Measurements from ENCODE around the gene MRC1.

Gene MRC1

GRCh38 chr10:17795813-17796594 lies 13.1 kb upstream of the MRC1 start:
- no peak for DNase-seq

- DNase-seq = peak in 1 of 2 experiments; percentile 4
These were observed 7.6 kb upstream of the MRC1 start for GRCh38 chr10:17801507-17801906.

- no peak for DNase-seq
These were observed 6.8 kb upstream of the MRC1 start for GRCh38 chr10:17802350-17802749.

DNA sequence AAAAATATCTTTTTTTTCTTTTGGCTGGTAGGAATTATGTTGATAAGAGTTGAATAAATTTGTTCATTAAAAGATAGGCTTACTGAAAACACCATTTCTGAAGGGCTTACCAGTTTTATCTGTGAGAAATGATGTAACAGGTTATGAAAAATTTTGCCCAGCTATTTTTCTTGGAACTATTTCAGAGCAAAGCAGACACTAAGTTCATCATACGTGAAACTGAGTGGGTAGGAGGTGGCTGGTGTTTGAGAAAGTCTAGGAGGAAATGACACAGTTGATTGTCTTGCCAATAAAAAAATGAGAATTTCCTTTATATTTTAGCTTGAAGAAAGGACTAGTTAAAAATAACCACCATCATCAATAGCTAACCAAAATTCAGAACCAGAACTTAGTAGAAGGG lies 6.2 kb upstream of the MRC1 start:
- DNase-seq = no peak

- DNase-seq = no peak
These were observed 3.8 kb upstream of the MRC1 start for GRCh38 chr10:17805330-17805729.

DNA sequence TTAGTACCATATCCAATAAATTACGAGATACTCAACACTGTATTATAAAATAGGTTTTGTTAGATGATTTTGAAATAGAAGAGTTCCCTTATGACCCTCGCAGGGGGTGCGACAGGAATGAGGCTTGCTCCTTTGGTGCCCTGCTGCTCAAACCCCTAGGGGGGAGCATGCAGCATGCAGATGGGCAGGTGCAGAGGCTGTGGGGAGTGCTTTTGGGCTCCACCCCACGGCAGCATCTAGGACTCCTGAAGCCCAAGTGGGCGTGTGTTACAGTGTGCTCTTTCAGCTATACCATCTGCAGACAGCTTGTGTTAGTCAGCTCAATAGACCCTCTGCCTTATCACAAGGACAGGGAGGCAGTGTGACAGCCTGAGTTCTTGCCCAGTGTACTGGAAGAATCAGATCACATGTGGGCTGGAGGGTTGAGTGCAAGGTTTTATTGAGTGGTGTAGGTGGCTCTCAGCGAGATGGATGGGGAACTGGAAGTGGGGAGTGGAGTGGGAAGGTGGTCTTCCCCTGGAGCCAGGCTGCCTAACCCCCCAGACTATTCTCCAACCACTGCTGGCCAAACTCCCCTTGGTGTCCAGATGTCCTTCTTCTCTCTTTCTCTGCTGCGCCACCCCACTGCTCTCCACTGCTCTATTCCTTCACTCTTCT lies 3.1 kb upstream of the MRC1 start:
- peak; percentile 5 to 29 for DNase-seq

DNA sequence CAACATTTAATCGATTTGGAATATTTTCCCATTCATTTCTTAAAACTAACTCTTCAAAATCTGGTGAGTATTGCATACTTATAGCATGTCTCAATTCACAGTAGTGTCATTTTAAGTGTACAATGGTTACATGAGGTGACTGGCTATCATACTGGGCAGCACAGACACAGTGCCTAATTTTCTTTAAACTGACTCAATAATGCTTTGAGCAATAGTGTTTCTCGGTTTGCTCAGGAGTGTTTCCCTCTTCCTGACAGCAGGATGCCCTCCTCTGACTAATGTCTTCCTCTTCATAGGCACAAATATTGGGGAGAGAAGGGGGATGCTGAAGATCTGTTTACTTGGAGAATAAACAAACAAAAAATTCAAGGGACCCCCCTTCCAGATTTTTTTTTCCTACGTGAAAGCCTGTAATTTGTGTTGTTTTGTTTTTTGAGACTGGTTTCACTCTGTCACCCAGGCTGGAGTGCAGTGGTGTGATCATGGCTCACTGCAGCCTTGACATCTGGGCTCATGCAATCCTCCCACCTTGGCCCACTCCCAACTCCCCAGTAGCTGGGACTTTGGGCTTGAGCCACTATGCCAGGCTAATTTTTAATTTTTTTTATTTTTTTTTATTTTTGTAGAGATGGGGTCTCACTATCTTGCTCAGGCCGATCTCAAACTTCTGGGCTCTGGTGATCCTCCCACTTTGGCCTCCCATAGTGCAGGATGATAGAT lies 2.2 kb downstream of the MRC1 start:
- no peak for DNase-seq

DNA sequence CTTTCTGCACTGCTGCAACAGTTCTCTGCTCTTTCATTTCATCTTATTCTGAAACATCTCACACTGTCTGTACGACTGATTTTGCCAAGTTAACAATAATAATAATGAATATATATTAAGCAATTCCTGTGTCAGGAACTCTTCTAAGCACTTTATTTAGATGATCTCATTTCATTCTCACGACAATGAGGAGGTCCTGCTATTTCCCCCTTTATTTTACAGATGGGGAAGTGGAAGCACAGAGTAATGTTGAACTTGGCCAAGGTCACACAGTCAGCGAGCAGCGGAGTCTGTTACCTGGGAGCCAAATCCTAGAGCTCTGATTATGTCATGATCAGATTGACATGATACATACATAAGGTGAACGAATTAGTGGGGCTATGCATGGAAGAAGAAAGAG lies 5.8 kb downstream of the MRC1 start:
- no peak for DNase-seq

- no peak for DNase-seq
These were observed 7.1 kb downstream of the MRC1 start for GRCh38 chr10:17816199-17816598.

GRCh38 chr10:17817316-17817715 lies 8.2 kb downstream of the MRC1 start:
- no peak for DNase-seq

DNA sequence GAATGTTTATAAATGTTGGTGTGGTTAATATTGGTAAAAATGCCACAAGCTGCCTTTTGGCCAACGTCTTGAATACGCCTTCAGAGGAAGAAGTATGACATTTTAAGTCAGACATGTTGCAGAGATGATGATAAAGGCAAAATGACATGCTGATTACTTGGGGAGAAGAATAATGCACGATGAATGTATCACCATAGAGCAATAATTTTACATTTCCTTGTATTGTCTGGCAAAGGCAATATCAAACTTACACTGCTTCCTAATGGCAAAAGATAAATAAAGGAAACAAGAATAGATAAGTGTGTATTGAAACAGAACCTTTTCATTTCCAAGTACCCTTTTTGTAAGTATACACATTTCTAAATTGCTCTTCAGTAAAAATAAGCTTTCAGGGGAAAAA lies 8.6 kb downstream of the MRC1 start:
- no peak for DNase-seq

- DNase-seq = no peak
These were observed 10.7 kb downstream of the MRC1 start for GRCh38 chr10:17819836-17820235.

GRCh38 chr10:17820943-17821342 lies 11.8 kb downstream of the MRC1 start:
- DNase-seq = no peak

- no peak for DNase-seq
These were observed 12.7 kb downstream of the MRC1 start for GRCh38 chr10:17821893-17822292.

DNA sequence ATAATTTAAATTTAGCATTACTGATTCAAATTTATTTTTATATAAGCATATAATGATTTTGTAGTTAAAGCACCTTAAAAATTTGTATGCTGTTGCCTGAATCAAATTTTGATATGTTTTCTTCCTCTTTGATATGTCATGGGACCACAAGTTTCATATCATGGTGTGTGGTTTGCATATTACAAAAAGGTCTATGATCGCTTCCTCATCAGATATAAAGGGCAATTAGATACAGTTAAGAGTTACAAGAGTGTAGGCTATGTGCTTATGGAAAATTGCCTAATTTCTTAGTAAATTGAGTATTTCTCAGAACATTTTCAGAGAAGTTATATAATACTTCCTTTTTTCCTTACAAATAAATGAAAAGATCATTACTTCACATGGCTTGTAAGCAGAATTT lies 22.2 kb downstream of the MRC1 start:
- DNase-seq = no peak

DNA sequence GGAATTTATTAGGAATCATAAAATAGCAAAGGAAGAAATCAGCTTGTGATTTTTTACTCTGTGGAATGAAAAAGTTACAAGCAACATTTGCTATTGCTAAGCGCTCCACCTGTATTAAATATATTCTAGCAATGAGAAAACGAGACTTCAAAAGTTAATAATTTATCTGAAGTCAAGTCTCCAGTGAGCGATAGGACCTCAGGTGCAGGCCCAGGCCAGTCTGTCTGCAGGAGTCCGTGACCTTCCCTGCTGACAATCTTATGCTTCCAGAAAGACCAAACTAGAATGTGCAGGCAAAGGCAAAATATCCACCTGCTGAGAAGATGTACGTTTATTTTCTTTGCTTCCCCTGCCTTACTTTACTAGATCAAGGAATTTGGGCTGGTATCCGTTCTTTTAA lies 22.7 kb downstream of the MRC1 start:
- no peak for DNase-seq

DNA sequence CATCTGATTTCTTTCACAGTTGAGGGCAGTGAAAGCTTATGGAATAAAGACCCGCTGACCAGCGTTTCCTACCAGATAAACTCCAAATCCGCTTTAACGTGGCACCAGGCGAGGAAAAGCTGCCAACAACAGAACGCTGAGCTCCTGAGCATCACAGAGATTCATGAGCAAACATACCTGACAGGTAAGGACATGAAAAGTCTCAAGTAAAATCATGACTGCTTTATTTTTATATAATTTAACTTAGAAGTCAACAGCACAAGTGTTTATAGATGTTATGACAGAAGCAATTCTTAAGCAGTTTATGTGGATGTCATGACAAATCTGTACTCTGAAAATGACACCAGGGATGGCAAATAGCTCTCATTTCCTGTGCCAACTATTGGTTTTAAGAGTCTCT lies 24.5 kb downstream of the MRC1 start:
- no peak for DNase-seq

GRCh38 chr10:17835688-17836087 lies 26.5 kb downstream of the MRC1 start:
- no peak for DNase-seq

GRCh38 chr10:17836942-17837341 lies 27.8 kb downstream of the MRC1 start:
- no peak for DNase-seq

GRCh38 chr10:17838080-17838648 lies 29.0 kb downstream of the MRC1 start:
- no peak for DNase-seq

DNA sequence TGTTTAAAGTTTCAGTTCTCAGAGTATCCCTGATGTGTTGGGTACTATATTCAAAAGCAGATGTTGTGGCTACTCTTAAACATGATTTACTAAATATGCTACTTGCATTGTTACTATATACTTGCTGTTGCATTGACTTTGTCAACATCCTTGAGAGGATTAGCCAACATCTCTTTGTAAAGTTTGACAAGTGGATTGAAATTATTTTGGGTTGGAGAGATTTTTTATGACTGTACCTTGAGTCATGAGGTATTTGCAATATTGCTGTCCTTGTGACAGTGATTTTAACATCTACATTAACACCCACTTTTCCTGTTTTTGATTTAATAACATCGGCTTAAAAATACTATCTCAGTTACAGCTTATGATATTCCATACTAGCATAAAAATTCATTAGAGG lies 31.9 kb downstream of the MRC1 start:
- no peak for DNase-seq

GRCh38 chr10:17842641-17843040 lies 33.5 kb downstream of the MRC1 start:
- DNase-seq = no peak

GRCh38 chr10:17847585-17848296 lies 38.6 kb downstream of the MRC1 start:
- peak in 1 of 2 experiments; percentile 18 for DNase-seq
